Dermis microvascular lymphatic vessel endothelial cell (primary cell): ENCODE results near the gene TPCN2. TPM values are rescaled to one million over a fixed set of nuclear protein-coding genes. Genes with fewer than 3 reads are reported as not detected.

ENCODE experiments used
- DNase-seq, 2 donors: peaks; one replicate each; pipeline versions ENCODE4 v3.0.0 to v3.0.0-alpha.2; 2010; ENCODE audit warnings: low read depth in 2 of 2
- total RNA-seq: library from RNA; depleted of rRNA; stranded (reverse); fragments of >200 nt; gene quantifications from 2 replicates; pipeline ENCODE4 v1.2.1, GENCODE V29; 2014

TPCN2 gene
- total RNA-seq, 1 donor from 2014 or later = 9.1 TPM

DNA sequence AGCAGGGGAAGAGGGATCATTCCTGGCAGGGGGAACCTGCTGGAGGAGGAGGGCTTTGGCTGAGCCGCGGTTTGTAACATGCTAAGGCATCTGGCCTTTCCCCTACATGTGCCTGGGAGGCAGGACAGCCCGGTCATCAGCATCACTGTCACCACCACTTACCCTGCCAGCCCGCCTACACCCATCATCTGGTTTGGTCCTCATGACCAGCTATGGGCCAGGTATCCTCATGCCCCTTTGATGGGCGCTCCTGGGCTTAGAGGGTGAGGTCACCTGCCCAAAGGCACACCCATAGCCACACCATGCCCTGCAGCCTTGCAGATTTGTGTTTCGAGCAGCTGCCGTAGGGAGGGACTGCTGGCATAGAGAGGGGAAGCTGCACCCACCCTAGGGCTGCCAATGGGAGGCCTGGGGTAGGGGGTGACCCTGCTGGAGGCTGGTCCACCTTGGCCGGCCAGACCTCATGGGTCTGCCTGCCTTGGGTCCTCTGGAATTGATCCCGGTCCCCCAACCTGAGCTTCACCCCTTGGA, 38.3 kb upstream of the TPCN2 start:
- no peak for DNase-seq

DNA sequence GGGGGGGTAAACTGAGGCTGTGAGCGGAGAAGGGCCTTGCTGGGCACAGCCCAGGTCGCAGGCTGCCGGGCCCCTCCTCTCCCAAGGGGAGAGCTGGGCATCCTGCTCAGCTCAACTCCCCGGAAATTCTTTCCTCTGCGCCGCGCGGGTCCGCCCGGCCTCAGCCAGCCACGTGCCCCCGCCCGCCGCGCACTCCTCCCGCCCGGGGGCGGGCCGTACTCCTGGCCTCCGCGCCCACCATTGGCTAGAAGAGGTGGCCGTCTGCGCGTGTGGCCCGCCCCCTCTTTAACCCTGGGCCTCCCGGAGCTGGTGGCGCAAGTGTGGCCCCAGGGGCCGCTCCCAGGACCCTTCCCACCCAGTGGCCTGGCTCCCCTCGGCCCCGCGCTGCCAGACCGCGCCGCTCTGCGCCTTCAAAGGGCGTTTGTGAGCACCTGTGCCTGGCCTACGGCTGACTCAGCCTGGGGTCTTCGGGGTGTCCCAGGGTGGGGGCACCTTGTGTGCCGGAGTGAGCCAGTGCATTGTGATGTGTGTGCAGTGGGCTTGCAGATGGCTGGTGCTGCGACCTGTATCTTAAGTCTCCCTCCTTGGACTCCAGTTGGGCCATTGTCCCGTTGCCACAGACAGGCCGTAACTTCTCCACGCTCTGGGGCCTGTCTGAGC, 37.6 kb upstream of the TPCN2 start:
- DNase-seq = no peak

DNA sequence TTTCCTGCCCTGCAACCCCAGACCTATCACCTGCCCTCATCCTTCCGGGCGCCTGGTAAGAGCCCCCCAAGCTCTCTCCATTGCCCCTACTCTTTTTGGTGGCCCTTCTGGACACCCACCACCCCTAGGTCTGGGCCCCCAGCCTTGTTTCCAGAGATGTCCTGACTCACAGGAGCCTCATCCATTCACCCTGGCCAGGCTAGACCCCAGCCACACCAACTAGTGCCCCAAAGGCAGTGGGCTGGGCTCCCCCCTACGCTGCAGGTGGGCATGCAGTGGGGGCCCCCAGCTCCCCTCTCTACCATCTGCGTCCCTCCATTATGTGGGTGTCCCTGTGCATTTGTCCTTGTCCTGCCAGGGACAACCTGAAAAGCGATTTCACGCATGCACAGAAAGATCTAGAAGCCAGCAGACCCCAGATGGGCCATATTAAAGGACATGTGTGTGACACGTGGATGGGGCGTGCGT, 37.1 kb upstream of the TPCN2 start:
- no peak for DNase-seq

DNA sequence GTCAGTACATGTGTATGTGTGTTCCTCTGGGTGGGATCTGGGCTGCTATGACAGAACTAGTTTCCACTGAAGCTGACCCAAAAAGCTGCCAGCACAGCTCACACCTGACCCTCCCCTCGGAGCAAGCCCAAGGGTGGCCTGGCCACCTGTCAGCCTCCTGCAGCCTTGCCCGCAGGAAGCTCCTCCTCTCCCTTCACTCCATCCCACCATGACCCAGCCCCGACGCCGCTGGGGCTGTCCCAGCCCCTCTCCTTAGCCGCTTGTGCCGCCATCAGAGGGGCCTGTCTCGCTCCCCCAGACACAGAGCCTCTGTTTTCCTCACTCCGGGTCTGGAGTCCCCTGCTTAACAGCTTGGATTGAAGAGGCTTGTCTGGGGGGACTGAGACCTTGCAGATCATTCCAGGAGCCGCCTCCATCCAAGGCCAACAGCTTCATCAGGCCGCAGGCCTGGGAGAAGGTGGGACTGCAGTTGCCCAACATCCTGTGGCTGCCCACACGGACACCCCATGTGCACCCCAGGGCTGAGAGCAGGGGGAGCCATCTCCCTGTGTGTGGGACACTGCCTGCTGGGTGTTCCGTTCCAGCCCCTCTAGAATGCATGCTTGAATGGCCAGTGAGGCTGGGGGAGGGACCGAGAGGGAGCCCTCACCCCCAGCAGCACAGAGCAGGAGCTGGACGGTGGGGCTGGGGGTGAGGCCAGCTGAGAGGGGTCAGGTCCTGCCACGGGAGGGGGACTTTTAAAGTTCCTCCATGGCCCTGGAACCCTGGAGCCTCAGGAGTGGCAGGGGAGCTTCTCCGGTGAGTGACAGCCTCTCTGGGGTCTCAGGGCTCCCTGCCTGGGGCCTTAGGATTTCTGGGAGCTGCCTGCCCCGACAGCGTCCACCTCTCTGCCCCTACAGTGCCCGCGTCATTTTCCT, 36.4 kb upstream of the TPCN2 start:
- DNase-seq = no peak

DNA sequence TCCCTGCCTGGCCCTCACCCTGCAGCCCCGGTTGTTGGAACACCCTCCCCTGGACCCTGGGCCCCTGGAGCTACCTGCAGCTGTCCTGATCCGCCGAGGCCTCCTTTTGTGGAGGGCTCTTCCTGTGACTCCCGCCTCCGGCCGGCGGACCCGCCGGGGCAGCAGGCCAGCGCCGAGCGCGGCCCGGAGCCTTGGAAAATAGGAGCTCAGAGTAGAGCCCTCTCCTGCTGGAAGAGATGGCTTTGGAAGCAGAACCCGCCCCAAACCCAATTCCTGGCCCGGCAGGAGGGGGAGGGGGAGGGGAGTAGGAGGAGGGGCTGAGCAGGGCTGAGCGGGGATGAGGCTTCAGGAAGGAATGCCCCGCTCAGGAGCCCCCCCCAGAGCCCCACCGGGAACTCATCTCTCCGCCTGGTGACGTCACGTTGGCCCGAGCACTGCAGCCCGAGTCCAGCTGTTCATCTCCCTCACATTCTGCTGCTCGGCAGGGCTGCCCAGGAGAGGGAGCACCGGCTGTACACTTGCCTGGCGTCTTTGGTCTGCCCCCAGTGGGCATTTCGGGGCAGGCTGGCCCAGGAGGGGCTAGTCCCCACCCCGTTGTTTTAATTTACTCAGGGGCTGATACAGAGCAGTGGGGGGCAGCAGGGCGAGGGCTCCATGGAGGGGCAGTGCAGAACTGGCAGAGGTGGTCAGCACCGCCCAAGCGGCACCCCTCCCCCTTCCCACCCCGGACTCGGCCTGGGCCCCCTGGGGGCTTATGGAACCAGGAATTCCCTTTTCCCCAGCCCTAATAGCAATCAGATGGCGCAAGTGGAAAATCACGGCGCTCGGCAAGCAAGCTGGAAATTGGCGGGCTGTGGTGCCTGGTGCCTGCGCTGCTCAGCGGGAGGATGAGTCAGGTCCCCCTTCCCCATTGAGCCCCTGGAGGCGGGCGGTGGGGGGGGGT, 35.5 kb upstream of the TPCN2 start, which contains the start of gene MRGPRF:
Gene MRGPRF, minus strand, starts transcription at position 238 of the 943 bp plus-strand sequence. CDS start 3,345 bp downstream, outside the sequence.
- peak in 1 of 2 donors; percentile 15 for DNase-seq

DNA sequence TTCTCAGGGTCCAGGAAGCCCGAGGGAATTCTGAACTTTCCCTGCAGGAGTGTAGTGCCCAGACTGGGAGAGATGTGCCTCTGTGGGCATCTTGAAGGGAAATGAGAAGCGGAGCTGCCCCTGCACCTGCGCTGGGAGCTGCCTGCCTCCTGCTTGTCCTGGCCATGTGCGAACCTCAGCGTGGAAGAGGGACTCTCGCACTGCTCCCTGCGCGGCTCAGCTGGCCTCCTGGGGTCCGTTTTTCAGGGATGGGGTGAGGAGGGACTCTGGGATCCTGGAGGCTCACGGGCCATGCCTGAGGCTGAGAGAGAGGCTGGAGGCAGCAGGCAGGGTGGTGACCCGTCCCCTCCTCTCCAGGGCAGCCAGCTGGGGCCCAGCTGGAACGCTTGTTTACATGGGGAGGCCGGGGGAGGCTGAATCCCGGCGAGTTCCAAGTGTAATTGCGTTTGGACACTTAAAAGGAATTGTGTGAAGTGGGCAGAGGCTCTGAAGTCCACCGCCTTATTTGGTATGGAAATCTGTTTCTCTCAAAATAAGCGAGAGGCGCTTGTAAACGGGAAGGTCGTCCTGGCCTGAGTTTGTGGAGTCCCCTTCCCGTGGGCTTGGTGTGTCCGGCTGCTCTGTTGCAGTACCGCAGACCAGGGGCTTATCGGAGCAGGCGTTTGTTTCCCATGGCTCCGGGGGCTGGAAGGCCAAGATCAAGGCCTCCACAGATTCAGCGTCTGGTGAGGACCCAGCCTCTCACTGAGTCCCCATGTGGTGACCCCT, 34.5 kb upstream of the TPCN2 start:
- no peak for DNase-seq

DNA sequence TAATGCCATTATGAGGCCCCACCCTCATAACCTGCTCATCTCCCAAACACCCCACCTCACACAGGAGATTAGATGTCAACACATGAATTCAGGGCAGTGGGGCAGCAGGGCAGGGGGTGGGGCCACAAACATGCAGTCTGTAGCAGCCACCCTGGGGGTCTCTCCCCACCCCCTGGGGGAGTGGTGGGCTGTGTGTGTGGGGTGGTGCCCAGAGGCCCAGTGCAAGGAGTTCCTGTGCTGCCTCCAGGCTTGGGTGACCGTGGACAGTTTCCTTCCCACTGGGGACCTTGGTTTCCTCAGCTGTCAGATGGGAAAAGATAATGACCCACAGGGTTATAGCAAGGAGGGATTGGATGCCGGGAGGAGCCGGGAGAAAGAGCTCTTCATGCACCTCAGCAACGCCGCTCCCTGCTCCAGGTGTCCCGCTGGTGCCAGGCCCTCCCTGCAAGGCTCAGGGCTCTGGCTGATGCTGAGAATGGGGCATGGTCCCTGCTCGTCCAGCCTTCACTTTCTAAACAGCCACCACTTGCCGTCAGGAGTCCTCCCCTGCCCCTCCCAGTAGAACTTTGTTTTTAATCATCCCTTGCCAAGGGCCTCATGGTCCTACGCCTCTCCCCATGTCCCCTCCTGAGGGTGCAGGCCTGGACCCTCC, 33.7 kb upstream of the TPCN2 start:
- no peak for DNase-seq

DNA sequence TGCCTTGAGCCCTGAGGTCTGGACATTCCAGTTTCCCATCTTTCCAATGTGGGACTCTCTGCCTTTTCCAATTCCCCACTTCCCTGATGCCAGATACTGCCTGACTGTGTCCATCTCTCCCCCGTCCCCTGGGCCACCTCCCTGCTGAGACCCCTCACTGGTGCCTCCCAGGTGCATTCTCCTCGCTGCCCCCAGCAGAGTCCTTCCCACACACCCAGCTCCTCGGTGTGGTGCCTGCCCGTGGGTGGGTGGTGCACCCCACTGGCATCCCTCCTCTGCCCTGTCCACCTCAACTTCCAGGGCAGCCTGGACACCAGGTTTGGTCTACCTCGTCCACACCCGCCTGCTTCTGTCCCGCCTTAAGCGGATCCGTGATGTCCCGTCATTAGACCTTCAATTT, 30.8 kb upstream of the TPCN2 start:
- DNase-seq = no peak

DNA sequence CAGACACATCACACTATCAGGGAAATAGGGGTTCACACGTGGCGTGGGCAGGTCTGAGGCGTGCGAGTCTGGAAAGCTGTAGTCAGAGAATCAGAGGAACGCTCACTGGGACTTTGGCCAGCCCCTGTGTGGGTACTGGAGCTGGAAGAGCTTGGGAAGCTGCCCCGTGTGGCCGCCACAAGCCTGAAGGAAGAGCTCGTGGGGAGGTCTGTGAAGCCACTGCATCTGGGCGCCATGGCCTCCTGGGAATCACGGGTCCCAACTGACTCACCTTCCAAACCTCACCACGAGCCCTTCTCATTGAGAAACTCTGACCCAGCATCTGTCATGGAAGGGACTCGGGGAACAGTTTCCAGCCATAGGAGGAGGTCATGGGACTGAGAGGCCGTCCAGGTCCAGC, 29.8 kb upstream of the TPCN2 start:
- DNase-seq = no peak

DNA sequence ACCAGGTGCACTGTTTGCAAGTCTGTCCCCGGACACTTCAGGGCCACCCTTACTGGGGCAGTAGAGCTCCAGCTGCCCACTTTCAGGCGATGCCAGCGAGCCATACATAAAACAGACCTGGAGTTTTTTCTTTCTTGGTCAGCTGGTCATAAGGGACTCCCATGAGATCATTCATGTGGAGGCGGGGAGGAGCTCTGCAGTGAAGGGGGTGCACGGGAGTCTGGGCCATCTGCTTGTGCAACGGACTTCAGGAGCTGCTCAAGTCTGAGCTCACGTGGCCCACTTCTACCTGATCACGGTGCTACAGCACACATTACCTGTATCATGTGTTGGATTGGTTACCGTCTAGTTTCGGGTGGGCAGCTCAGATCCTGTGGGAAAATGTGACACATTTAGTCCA, 26.5 kb upstream of the TPCN2 start:
- no peak for DNase-seq

DNA sequence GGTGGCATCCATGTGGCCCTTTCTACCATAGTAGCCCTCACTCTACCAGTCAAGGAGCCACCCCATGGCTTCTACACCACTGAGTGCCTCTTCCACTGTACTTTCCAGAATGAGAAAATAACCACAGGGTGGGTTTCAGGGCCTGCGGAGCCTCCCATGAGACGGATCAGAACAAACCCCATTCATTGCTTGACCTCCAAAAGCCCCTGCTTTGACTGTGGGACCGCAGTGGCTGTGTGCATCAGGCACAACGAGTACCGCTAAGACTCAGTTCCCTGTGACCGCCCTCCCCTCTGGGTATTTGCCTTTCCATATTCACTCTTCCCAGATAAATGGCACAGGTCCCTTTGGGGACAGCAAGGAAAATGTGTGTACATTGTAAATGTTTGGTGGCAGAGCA, 24.2 kb upstream of the TPCN2 start:
- no peak for DNase-seq

DNA sequence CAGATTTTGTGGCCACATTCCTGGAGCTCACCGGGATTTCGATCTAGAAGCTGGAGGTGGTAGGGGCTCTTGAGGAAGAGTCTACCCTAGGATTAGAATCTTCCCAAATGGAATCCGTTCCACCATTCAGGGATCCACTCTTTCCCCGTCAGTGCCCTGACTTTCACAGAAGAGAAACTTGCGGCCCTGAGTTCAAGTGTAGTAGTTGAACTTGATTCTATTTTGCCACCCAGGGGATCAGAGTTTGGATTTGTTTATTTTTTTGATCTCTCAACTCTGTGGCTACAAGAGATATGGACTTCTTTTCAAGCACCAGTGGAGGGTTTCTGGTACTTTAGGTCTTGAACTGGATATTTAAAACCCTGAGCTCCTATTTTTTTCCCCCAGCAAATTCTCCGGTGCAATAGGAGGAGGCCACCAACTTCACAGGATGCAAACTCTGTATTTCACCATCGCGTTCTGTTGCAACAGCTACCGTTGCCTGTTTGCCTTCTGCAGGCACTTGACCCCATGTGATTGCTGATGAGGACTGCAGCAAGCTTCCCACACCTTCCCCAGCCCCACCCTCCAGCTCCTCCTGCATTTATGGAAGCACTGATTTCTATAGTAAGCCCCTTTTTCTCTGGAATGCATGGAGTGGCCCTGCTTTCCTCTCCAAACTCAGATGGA, 20.9 kb upstream of the TPCN2 start:
- no peak for DNase-seq

DNA sequence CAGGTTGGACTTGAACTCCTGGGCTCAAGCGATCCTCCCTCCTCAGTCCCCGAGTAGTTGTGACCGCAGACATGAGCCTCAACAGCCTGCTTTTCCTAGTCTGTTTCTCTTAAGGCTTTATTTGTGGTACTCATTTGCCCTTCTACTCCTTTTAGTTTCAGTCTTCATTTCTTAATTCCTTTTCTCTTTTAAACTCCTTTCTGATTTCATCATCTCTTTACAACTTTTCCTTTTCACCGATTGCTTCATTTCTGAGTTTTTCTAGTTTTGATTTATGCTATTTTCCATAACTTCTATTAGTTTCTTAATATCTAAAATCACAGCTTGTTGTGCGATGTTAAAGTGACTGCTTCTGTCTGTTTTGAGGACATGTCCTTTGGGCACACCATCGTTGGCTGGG, 18.4 kb upstream of the TPCN2 start:
- DNase-seq = no peak

DNA sequence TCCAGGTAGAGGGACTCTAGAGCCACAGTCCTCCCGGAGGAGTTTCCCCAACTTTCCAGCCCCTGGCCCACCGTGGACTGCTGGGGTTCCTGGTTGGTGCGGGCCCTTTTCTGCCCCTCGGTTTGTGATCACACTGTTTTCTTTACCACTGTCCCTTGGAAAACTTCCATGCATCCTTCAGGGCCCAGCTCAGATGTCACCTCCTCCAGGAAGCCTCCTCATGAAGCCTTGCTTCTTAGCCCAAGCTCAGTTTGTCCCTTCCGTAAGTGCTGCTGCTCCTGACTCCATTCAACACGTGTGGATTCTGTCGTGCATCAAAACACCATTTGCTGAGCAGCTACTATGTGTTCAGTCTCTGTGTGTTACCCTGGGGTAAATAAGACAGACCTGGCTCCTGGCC, 15.9 kb upstream of the TPCN2 start:
- no peak for DNase-seq

DNA sequence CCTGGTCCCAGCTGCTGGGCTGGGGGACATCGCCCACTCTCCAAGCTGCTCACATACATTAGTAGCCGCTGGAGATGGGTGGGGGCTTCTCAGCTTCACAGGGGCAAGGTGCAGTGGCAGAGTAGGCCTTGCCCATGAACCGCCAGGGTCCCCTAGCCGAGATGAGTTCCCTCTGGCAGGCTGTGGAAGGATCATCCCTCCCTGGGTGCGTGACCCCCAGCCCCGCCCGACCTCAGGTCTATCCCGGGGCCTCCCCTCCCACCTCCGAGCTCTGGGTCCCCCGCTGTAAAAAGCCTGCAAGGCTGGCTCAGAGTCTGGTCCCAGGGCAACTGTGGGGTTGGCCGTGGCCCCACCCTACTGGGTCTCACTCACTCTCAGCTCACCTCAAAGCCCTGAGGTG, 15.3 kb upstream of the TPCN2 start:
- DNase-seq = no peak

DNA sequence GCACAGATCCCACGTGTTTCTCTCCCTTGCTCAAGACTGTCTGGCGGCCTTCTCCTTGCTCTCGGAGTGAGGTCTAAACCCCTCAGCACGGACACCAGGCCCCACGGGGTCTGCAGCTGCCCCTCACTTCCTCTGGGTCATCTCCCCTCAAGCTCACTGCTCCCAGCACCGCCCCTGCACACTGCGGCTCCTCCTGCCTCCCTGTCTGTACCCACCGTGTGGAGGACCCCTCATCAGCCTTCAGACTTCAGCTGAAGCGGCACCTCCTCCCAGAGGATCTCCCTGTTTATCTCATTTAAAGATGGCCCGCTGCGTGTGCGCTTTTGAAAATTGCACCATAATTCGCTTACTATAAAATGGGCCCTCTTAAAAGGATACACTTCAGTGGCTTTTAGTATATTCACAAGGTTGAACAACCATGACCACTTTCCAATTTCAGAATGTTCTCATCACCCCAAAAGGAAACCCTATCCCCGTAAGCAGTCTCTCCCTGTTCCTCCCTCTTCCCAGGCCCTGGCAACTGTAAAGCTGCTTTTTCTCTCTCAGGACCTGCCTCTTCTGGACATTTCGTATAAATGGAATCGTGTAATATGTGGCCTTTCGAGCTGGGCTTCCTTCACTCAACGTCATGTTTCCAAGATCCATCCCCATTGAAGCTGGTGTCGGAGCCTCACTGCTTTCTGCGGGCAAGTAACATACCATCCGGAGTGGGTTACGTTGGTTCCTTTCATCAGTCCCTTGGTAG, 14.4 kb upstream of the TPCN2 start:
- no peak for DNase-seq

DNA sequence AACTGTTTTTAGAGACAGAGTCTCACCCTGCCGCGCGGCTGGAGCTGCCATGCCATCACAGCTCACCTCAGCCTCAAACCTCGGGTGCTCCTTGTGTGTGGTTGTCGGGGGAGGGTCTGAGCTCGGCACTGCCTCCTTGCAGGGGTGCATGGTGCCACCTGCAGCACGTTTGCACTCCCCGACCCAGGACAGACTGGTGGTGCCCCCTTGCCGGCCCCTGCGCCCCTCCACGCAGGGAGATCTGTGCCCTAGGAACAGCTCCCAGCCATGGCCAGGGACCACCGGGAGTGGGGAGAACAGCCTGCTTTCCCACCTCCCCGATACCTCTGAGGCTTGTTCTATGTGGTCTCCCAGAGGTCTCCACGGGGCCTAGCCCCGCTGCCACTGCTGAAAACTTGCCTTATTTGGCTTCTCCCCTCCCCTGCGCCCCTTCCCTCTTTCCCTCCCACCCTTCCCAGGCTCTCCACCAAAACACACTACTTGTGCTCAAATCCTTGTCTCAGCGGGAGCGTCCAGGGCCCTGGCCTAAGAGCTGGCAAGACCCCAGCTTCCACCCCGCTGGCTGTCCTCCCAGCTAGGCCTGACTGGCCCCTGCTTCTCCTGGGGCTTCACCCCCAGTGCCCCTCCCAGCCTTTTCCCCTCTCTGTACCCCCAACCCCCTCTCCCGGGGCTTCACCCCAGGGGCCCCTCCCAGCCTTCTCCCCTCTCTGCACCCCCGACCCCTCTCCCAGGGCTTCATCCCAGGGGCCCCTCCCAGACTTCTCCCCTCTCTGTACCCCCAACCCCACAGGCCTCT, 13.4 kb upstream of the TPCN2 start:
- no peak for DNase-seq

DNA sequence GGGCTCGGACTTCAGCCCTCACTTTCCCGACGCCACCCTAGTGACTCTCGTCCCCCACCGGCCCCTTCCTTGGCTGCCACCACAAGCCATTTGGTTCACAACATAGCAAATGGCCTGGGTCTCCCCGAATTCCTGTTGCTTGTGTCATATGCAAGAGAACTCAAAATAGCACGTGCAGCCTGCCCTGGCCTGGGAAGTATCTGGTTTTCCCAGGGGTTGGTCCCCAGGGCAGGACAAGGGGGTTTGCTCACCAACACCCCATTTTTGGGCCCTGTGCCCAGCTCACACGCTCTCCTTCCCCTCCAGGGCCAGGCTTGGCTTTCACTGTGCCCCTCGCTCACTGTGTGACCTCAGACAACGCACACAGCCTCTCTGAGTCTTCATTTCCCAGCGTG, 12.8 kb upstream of the TPCN2 start:
- no peak for DNase-seq
